IPS-NIHi7 (cell line): ENCODE measurements around the gene USH2A.

Experiments
- DNase-seq: peaks from one replicate; pipeline ENCODE4 v3.0.0; 2012; ENCODE audit warnings: mixed read lengths; ENCODE audit errors: extremely low spot score

Gene USH2A, protein sequence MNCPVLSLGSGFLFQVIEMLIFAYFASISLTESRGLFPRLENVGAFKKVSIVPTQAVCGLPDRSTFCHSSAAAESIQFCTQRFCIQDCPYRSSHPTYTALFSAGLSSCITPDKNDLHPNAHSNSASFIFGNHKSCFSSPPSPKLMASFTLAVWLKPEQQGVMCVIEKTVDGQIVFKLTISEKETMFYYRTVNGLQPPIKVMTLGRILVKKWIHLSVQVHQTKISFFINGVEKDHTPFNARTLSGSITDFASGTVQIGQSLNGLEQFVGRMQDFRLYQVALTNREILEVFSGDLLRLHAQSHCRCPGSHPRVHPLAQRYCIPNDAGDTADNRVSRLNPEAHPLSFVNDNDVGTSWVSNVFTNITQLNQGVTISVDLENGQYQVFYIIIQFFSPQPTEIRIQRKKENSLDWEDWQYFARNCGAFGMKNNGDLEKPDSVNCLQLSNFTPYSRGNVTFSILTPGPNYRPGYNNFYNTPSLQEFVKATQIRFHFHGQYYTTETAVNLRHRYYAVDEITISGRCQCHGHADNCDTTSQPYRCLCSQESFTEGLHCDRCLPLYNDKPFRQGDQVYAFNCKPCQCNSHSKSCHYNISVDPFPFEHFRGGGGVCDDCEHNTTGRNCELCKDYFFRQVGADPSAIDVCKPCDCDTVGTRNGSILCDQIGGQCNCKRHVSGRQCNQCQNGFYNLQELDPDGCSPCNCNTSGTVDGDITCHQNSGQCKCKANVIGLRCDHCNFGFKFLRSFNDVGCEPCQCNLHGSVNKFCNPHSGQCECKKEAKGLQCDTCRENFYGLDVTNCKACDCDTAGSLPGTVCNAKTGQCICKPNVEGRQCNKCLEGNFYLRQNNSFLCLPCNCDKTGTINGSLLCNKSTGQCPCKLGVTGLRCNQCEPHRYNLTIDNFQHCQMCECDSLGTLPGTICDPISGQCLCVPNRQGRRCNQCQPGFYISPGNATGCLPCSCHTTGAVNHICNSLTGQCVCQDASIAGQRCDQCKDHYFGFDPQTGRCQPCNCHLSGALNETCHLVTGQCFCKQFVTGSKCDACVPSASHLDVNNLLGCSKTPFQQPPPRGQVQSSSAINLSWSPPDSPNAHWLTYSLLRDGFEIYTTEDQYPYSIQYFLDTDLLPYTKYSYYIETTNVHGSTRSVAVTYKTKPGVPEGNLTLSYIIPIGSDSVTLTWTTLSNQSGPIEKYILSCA (N-terminal part only)

DNA sequence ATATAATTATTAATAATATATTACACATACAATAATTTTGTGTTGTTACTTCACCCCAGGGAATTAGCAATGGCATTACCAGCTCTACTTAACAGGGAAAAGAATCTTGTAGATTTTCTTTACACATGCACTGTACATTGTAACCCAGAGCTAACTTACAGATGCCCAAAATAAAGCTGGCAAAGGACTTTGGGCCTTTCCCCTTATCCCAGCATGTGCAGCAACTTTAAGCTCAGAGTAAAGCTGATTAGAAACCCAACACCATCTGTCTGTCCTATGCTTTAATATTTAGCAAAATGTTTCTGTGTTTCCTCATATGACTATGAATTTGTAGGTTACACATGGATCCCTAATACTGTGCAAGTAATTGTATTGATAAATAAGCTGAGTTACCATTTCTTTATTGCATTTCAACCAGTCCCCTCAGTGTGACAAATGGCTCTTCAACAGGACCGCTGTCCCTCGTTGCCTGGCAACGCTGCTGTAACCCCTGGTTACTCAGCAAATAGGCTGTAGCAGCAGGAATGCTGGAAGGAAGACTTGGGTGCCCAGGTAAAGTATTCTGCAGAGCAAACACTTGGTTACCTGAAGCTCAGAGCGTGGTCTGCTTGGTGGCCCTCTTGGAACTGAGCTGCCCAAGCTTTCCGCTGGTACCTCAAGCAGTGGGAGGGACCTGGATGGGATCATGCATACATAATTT lies at the start of gene USH2A:
Gene USH2A (minus strand): TSS at position 628 of the 700 bp plus-strand sequence. CDS start 1,112 bp downstream, outside the sequence.
- peak; percentile 21 for DNase-seq

DNA sequence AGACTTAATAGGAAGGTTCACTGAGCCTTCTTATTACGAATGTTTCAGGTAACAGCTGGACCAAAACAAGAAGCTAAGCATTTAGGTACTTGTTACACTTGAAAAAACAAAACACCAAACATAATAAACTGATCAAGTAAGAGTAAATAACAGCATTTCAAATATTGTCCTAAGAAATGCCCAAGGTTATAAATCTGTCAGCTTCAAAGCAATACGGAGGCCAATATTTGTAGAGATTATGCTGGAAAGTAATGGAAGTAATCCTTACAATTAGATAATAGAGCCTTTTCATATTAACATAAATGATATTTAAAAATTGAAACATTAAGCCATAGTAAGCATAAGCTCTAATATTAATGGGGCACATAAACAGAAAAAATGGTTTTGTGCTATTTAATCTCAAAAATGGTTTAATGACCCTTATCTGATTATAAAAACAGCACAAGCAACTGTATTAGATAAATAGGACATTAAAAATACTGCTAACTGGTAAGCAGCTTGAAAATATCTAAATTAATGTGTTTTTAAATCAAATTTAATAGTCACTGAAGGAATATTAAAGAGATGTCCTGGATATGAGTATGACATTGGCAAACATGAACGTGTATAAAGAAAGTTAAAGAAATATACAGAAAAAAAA lies 43.0 kb upstream of the USH2A start:
- DNase-seq: no peak

DNA sequence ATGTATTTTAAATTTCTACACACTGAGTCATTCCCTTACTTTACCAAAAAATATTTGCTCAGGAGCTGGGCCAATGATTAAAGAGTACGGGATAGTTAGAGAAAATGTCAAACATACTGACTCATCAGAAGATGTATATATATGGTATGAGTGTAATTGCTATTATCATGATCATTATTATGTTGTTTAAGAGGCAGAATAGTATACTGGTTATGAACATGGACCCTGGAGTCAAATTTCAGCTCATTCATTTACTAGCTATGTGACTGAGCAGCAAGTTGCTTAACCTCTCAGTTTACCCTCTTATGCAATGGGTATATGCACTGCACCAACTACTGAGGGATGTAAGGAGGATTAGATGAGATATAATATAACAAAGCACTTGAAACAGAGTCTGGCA lies 41.2 kb upstream of the USH2A start:
- no peak for DNase-seq

DNA sequence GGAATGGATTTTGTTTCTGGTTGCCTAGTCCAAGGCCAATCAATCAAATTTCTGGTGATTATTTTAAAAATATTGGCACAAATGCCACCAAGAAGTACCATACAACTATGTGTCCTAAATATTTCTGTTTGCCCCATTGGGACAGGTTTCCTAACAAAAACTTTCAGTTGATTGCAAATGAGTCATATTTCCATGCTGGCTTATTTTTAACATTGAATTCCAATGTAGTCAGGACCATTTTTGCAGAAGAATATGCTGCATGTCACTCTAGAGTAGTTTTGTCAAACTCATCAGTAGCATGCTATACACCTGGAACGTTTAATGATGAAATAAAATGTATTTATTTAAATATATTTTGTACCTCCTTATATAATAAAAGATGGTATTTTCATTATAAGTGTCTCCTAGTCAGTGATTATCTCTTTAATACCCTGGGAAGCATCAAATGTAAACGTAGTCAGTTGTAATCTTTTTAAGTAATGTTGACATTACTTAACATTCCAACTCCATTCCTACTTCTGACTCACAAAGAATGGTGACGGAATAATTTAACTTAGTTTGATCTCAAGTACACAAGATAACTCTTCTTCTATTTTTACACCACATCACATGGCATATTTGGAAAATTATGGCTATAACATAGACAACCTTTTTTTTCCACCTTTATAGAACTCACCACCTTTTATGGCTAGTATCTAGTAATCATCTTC lies 39.0 kb upstream of the USH2A start:
- no peak for DNase-seq

DNA sequence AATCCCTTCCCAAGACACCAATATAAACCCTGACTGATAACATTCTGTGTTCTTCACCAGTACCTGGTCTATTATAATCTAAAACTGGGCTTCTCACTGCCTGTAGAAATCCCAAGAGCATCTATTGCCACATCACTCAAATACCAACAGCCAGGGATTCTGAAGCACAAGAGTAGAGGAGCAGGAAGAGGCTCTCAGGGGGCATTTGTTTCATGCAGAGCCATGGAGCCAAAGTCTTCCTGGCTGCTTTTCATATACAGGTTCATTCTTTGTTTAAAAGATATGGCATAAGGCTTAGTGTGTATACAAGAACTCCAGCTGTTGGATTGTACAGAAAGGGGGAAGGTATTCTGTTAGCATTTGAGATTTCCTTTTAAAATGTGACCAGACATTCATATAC lies 38.2 kb upstream of the USH2A start:
- no peak for DNase-seq

DNA sequence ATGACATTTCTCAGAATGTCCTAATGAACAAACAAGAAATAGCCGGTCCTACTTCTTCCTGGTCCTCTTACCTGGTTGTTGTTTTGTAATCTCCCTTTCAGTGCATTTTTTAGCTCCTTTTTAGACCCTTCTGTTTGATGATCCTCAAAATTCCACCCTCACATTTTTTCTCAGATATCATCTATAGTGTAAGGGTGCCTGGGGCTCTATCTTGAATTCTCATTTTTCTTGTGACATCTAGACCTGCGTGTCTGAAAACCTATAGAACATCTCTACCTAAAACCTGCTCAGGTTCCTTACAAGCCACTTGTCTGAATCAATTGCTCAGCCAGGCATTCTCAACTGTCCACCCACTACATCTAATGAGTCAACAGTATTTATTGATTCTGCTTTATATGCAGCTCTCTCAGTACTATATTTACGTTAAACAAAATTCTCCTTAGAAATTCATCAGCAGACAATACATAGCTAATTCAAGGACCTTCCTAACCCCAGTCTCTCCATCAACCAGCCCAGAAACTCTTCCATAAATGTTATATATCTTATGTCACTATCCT lies 36.5 kb upstream of the USH2A start:
- DNase-seq: no peak

DNA sequence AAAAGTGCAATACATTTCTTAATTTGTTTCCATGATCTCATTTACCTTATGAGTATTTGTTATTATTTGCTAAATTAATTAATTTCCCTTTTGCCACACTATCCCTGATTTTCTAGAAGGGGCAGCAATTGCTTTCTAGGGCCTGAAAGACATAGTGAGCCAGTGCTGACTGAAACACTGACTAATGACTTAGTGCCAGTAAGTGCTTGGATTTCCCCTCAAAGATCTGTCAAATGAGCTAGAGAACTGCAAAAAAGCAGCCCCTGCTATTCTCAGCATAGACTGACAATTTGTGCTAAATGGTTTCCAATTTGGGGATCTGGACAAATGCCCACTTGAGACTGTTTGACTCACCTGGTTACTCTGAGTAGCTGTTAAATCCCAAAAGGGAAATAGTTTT lies 35.6 kb upstream of the USH2A start:
- DNase-seq: no peak

DNA sequence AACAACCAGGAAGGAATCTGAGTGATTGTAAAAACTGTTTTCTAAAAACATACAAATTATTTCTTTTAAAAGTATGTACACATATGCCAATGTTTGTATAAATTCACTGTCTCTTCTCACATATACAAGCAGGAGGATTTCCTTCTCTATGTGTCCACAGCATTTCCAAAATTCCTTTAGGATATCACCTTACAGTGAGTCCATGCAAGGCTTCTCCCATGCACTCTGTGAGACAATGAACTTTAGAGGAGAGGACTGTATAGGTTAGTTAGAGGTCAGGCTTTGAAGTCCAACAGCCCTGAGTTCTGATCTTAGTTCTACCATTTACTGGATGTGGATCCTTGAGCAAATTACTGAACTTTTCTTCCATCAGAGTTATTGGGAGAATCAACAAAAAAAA lies 34.1 kb upstream of the USH2A start:
- DNase-seq: no peak

DNA sequence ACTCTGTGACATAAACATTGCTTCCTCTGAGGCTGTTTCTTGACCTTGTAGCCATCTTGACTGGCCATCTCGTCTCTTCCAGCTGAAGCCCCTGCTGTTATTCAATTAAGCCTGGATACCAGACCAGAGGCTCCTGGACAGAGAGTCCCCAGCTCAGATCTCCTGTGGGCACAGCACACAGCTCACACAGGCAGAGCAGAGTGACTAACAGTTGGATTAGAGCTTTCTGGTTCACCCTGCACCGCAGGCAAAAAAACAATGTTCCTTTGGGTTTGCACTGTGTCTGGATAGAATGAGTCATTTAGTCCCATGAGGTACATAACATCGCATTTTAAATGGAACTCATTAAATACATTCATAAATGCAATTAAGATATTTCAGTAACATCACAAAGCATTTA lies 33.4 kb upstream of the USH2A start:
- DNase-seq: peak; percentile 53

DNA sequence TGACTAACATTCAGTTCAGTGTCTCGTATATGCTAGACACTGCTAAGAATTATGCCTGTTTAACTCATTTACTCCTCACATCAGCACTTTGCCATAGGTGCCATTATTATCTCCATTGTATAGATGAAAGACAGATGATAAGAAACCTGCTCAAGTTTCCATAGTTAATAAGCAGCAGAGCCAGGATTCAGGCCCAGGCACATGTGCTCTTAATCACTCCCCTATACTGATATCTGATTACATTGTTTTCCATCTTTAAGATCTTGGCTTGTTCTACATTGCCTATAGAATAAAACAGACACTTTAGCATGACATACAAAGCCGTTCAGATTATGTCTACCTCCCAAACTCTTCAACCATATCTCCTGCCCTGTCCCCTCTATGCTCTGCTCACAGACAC lies 30.5 kb upstream of the USH2A start:
- no peak for DNase-seq

DNA sequence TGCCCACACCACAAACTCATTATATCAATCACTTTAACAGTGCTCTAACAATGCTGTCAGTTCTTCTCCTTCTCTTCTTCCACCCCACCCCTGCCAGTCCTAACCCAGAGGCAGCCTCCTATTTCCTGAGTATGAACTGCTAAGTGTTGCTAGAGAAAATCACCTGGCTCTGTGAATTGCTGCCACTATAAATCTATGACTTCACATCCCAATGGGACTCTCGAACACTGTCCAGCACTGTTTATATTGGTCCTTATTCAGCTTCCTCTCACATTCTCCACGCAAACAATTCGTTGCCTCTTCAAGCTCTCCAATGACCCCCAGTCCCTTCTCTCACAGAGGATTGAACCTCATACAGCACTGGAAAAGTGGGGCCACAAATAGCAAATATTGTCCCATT lies 27.0 kb upstream of the USH2A start:
- no peak for DNase-seq

DNA sequence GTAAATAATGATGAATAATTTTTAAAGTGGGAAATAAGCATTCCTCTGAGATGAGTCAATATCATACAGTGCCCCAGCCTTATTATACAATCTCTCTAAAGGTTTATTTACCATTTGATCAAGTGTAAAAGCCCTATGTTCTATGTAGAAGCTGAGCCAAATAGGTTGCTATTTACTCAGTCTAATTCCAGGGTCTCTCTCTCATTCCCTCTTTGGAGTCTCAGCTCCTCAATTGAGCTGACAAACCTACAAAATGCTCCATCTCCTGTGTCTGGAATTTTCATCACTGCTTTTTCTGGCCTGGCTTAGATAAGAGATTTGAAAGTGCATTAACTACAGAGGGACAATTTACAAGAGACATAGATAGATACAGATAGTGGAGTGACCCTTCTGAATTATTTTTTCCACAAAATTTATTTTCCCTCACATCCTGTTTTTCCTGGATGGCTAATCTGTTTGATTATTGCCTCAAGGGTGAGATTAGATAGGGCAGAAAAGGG lies 24.8 kb upstream of the USH2A start:
- DNase-seq: no peak

DNA sequence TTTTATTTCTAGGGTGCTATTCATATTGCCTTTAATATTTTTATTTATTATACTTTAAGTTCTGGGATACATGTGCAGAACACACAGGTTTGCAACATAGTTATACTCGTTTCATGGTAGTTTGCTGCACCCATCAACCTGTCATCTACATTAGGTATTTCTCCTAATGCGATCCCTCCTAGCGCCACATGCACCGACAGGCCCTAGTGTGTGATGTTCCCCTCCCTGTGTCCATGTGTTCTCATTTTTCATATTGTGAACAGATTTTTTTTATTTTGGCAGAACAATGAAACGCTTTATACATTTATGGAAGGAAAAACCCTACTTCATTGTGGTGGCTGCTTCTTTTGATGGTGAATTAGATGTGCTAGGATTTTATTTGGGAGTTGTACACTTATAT lies 14.4 kb upstream of the USH2A start:
- no peak for DNase-seq

DNA sequence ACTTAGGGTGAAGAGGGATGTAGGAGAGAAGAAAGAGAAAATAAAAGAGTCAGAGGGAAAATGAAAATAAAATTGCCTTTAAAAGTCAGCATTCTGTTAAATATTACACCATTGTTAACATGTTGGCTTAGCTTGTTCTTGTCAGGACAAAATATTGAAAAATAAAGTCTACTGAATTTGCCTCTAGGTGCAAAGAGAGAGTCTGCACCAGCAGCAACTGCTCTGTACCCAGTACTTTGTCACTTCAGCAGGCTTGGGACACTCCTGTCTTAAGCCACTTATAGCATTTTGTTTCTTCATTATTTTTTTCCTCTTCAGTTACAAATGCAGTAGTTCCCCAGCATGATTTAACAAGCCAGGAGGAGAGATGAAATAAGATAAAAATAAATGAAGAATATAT lies 11.0 kb upstream of the USH2A start:
- no peak for DNase-seq

DNA sequence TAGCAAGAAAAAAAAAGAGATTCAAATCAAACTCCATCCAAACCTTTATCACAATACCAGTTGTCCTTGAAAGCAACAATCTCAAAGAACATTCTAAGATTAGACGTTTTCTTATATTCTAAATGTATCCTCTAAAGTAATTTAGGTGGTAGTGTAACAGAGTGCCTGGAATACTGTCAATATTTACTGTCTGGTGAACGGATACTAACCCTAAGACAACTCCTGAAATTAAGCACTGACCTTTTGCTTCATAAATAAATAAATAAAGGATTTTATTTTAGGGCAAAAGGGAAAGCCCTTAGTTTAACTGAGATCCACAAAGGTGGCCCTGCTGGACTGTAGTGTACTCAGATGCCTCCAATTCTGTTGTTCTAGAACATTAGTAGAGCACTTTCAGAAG lies 9.9 kb upstream of the USH2A start:
- no peak for DNase-seq

DNA sequence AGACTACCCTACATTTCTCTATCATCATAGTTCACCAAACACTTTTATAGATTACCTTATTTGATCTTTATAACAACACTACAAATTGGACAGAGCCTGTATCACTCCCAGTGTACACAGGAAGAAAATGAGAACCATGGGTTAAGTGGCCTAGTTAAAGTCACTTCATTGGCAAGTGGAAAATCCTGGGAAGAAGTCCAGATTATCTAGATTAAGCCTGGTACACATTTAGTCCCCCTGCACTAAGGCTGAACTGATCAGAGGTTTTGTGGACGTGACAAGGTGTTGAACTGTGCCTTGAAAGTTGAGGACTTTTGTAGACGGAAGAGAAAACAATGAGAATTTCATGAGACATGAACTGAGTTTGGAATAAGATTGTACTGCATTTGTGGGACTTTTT lies 7.5 kb upstream of the USH2A start:
- no peak for DNase-seq

DNA sequence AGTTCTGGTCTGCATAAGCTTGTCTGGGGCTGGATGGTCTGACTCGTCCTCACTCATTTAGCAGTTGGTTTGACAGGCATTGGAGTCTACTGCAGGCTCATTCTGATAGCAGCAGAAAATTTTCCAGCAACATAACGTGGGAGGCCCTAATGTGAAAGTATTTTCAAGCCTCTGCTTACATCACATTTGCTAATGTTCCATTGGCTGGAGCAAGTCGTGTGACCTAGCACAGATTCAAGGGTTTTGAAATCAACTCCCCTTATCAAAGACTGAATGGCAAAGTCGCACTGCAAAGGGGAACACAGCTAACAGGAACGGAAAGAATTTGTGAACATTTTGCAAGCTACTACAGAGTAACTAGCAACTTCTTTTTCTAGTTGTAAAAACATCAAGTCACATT lies 2.3 kb upstream of the USH2A start:
- DNase-seq: no peak

DNA sequence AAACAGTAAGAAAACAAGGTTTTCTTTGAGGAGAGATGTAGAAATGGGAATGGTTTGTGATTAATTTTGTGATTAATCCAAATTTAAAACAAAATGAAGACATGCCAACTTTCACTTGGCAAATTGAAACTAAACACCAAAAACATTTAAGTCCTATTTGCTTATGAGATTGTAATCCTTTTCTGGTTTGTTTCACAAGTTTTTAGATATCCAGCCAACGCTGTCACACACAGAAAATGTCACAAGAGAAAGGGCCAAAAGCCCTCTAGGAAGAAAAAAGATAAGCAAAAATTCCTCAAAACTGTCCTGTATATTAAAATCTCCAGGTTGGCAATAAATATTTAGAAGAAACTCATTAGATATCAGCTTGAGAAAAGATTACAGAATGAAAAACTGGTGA lies 2.5 kb downstream of the USH2A start:
- no peak for DNase-seq

DNA sequence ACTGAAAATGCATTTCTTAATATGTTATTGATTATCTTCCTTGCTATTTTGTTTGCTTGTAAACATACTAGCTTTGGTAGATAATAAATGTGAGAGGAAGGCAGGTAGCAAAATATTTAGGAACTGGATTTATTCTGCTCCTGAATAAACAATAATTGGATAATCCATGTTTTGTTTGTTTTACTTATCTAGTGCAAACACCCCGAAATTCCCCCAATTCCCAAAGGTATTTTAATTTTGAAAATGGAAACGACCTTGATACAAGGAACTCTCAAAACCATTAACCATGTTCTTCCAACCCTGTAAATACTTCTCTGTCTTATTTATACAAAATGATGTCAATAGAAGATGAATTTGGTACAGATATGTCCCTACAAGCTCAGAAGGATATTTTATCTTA lies 3.0 kb downstream of the USH2A start:
- DNase-seq: no peak

DNA sequence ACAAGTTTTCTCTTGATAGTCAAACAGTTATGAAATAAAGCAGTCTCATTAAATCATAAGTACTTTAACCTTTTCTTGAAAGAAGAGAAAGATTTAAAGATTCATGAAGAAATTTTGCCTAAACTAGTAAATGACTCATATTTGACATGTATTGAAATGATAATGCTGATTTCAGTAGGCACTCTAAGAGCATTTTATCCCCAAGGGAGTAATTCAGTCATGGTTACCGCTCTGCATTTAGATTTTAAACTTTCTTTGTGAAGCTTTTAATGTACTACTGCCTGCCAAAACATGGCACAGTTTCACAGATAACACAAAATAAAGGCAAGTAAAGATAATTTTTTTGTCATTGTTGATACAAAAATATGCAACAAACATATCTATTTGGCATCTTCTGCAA lies 6.8 kb downstream of the USH2A start:
- no peak for DNase-seq
